GM21576 (cell line): ENCODE results near the gene SYNPR.
"Not testable (repeated sequence)": the region's sequence is repeated elsewhere in the genome, so short reads cannot be mapped to it uniquely, and the experiment has no call there.

ENCODE experiments used
- ATAC-seq: cut with Tn5 transposase; IDR thresholded peaks from one replicate; pipeline ENCODE4 v1.9.1; 2021; ENCODE audit warnings: mild to moderate bottlenecking, moderate library complexity; ENCODE audit not compliant: unreplicated experiment

The SYNPR gene

DNA sequence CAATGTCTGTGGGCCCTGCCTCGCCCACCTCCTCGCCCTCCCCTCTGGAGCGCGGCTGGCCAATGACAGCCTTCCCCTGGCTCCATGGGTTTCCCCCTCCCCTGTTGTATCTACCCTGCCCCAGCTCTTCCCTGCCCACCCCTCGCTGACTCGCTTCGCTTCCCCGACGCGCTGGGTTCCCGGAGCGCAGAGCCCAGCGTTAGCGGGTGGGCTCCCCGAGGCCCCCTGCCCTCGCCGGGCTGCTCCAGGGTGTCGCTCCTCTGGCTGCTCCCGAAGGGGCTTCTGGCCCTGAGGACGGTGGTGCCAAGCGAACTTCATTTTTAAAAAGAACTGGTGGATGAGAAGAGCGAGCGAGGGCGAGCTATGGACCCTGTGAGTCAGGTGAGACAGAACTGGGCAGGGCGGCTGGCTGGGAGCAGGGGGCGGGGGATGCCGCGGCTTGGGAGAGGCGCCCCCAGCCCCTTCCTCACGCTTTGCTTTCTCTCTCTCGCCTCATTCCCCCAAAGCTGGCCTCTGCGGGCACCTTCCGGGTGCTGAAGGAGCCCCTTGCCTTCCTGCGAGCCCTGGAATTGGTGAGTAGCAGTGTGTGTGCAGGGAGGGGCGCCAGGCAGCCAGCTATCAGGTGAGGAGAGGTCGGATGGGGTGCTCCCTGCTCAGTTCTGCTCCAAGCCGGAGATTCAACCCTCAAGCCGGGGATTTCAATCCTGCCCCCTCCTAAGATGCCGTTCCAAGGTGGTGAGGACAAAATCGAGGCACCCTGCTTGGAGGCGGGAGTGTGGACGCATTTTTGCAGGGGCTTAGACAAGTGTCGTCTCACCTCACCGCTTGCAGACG, at the start of gene SYNPR:
TSS of gene SYNPR (plus strand) at position 138 of the 834 bp plus-strand sequence.
- ATAC-seq, result no peak

DNA sequence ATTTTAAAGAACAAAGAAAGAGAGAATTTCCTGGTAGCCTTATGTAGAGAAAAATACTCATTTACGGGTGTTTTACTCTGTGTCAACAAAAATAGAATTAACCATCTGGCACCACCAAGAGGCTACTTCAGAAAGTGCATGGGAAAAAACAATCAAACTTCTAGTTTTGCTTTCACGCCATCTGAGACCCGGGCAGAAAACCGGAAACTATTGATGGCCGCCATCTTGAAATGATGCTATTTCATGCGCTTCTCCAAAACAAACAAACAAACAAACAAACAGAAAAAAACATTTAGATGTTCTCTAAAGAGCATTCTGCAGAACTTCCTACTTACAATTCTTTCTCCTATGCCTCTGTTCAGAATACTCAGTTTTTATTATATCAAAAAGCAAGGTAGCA, 49.4 kb upstream of the SYNPR start:
- ATAC-seq, result peak; percentile 60

DNA sequence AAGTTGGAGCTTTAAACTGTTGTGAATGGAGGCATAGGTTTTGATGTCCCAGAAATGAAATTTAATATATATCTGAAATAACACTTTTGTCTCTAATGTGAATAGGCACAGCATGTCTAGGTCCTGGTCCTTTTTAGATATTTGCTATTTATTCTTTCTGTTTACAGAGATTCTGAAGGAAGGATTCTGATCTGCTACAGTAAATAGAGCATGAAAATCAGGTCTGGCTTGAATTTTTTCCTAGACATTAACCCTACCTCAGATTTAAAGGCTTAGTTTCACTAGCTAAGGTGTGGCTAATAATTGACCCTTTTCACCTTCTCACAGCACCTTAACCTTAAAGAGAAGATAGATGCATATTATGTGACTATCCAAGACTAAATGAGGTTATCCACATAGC, 48.0 kb upstream of the SYNPR start:
- ATAC-seq, result no peak

DNA sequence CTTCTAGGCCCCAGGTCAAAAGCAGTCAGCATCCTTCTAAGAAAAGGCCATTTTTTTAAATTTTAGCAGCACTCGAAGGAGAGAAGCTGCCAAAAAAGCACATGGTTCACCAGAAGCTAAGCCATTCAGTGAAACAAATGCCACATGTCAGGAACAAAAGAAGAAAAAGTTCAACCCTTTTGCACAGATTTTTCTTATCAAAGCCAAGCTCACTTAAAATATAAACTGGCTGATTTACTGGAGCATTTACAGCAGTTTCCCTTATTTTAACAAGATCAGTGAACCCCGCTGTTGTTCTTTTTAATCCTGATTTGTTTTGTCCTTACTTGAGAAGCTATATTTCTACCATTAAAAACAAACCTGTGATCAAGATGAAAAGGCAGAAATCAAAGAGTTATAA, 46.5 kb upstream of the SYNPR start:
- no peak for ATAC-seq

DNA sequence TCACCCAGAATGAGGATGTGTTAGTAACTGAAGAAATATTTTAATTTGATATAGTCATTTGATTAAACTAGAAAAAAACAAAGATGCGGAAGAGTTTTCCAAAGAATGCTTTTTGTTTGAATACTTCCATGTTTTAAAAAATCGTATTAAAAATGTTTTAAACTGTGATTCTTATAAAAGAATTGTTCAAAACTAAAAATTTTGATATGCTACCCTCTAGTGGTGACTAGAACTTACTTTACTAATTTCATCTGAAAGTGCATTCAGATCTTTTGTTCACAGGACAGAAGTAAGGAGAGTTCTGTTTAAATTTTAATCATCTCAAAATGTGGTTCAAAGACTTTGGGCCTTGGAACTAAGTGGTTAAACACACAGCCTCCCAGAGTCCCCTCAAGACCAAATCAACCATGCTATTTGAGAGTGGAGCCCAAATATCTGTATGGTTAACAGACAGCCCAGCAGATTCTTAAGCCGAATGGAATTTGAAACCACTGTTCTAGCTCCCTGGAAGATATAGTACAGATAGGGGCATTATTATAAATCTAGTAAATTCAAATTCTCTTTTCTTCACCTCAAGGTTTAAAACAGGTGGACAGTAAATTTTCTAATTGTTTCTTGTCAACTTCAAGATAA, 45.2 kb upstream of the SYNPR start:
- no peak for ATAC-seq

DNA sequence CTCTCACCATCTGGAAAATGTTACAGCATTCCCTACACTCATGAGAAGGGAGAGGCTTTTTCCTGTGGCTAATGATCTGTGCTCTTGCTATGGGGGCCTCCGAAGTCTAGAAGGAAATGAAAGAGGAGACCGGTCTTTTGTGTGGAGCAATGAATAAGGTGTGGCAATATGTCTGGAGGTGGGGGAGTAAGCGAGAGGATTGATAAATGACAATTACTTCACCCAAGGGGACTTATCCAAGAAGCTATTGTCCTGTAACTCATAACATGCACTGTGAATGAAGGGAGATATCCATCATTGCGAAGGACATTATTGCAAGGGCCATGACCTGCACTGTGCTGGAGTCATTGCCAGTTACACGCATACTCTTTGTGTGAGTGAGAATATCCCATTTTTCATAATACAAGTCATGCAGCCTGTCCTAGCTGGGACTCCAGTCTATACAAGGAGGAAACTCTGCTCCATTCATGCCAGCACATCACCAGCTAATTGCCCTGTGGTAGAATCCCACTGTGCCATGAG, 37.7 kb upstream of the SYNPR start:
- no peak for ATAC-seq

DNA sequence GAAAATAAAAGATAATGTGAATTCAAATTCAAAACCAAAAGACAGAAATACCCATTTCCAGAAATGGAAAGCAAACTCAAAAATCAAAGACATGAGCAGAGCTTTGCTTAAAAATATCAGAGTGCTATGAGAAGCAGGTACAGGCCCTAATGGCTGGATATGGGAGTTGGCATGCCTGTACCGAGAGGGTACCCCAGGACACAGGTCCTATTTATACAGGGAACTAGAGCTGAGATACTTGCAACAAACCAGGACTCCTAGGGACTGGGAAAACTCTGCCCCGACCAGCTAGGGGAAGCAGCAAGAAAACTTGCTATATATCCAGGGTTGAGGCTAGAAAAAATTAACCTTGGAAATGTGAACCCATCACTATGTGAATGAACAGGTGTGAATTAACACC, 36.0 kb upstream of the SYNPR start:
- no peak for ATAC-seq

DNA sequence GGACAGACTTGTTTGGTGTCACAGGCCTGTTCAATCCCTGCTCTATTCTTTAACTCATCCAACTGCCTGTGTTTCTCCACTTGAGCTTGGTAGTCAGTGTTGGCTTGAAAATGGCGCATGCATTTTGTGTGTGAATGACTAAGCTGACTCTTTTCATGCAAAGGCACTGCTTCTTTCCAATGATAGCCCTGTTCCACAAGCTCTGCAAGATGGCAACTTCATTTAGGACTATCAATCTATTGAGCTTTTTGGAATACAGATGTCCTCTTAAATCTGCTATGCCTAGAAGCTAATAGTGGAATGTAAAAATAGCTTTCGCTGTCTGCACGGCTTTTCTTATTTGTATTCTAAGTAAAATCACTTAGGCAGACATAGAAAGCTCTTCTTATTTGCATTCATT, 33.6 kb upstream of the SYNPR start:
- no peak for ATAC-seq

DNA sequence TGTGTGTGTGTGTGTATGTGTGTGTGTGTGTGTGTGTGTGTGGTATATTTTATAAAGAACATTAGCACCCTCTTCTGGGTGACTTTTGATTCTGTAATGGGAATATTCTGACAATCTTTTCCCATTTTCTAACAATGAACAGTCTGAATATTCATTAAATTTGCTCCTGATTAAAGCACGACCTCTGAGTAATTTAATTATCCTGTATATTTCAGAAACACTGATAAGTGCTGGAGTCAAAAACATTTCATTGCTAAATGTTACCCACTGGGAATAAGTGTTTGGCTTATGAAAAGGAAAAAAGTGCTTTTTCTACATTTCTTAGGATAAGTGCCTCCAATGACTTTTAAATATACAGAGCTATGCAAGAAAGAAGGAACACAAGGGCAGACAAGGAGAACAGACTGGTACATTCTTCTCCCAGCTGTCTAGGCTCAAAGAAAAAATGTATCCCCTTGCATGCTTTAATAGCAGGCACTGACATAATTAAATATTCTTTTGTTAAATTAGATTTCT, 32.3 kb upstream of the SYNPR start:
- ATAC-seq, result no peak

DNA sequence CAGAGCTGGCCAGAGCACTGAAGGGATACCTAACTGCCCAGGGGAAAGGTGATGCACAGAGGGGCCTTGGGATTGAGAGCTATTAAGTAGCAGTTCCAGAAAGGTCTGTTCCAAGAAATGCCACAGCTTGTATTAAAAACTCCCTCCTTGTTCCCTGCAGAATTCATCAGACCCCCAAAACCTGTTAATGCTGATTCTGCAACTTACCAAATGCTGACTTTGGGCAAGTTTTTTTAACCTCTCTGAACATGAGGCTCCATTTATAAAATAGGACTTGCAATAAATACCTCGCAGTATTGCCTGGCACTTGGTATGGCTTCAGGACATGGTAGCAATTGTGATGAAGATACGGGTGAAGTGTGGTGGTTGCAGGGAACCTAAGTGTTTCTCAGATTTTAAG, 30.1 kb upstream of the SYNPR start:
- ATAC-seq, result no peak

DNA sequence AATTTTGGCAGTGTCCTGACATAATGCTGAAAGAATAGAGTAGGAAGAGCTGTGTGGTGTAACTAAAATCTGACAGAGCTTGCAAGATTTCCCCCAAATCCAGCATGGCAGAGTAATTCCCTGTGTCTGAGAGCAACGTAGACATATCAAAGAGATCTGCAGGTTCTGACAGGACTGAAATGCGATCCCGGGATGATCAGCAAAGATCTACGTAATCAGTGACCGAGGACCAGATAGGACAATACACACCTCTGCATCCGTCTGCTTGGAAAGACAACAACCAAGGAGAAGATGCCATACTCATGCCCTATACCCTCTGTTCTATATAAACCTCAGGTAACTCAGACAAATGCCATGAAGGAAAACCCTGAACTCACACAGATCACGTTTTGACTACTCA, 26.6 kb upstream of the SYNPR start:
- no peak for ATAC-seq

DNA sequence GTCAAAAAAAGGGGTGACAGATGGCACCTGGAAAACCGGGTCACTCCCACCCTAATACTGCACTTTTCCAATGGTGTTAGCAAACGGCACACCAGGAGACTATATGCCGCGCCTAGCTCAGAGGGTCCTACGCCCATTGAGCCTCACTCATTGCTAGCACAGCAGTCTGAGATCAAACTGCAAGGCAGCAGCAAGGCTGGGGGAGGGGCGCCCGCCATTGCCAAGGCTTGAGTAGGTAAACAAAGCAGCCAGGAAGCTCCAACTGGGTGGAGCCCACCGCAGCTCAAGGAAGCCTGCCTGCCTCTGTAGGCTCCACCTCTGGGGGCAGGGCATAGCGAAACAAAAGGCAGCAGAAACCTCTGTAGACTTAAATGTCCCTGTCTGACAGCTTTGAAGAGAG, 22.3 kb upstream of the SYNPR start:
- not testable (repeated sequence) for ATAC-seq

DNA sequence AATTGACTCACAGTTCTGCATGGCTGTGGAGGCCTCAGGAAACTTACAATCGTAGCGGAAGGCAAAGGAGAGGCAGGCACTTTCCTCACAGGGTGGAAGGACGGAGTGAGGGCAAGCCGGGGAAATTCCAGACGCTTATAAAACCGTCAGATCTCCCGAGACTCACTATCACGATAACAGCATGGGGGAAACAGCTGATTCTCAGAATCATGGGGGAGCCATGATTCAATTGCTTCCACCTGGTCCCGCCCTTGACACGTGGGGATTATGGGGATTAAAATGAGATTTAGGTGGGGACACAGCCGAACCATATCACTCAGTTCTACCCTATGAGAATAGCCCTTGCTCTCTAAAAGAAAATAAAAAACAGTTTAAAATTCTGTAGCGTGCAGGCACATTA, 13.4 kb upstream of the SYNPR start:
- ATAC-seq, result no peak

DNA sequence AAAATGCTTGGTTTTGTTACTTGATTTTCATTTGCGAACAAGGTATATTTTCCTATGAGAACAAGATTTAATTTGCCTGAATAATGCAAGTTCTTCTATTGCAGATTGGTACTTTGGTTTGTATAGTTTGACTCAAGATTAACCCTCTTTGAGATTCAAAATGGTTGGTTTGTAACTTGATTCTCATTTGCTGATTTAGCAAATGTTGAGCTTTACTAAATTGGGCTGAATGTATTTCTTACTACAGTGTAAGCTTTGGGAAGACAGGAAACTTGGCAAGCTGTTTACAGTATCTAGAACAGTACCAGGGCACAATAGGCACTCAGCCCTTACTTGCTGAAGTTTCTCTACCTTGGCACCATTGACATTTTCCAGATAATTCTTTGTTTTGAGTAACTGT, 3.7 kb upstream of the SYNPR start:
- ATAC-seq, result no peak

DNA sequence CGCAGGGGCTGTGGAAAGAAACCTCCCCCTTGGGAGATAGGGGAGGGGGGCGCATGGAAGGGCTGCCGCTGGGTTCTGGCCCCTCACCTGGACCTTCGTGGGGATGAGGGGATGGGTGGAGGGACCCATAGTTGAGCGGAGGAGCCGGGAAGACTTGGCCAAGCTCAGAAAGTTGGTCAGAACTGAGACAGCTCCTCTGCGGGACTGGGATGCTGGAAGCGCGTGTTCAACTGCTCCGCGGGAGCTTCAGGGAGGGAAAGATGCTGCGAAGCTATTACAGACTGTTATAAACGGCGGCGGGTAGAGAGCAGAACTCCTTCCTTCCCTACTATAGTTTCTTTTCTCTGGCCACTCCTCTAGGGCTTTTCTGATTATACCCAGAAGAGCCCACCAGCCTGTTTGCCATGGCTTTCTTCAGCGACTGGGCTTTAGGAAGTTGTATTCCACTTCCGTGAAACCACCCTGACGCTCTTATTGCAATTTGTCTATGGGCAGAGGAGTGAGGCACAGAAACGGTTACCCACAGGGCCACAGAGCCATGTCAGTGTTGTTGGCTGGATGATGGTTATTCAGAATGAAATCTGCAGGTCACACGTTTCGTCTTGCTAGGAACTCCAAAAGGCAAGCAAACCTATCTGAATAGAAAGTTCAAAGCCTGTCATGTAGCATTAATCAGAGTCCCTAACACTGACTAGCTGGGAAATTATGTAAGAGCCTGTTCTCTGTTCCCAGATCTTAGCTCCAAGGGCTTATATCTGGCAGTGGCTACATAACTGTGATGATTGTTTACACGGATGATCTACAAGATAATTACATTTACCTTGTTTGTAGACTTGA, 1.1 kb downstream of the SYNPR start:
- no peak for ATAC-seq

DNA sequence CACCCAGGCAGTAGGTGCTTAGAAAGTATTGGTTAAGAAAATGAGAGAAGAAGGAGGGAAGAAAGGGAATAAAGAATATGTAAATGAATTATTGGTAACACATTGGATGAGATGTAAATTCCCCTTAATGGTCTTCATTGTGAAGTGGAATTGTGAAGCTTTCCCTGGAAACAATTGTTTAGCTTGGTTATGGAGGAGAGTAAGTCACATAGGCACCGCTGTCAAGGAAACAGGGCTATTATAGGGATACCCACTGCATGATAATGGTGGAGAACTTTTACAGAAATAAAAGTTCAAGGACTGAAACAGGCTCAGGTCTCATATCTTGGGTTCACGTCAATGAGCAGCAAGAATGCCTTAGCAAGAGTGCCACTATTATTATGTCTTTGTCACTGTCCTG, 9.5 kb downstream of the SYNPR start:
- ATAC-seq, result no peak

DNA sequence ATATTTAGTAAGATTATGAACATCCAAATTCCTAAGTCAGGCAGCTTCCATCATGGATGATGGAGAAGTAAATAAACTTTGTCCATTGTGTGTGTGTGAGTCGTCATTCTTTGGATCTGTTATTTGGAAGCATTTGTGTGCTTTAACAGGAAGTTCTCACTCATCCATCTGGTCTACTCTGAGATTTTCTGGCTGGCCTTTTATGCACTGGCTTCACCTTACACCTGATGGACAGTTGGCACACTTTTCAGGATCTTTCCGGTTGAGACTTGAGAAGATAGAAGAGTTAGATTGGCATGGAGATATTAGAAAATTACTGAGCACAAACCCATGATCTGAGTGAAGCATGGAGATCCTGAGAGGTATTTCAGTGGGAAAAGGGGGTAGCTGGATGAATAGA, 12.6 kb downstream of the SYNPR start:
- no peak for ATAC-seq

DNA sequence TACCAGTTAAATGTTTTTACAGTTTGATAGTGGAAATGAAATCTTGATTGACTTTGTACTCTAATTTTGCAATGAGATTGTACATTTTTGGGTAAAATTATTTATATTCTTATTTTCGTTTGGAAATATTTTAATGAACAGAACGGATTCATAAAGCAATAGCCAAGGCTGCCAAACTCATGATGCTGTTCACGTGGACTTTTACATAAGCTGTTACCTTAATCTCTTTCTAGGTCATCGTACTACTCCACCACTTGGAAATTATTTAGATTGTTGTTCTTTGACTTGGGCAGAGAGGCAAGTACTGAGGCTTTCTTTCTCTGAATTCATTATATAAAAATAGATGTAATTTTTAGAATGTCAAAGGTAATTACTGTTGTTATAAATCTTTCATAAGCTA, 16.2 kb downstream of the SYNPR start:
- ATAC-seq, result no peak

DNA sequence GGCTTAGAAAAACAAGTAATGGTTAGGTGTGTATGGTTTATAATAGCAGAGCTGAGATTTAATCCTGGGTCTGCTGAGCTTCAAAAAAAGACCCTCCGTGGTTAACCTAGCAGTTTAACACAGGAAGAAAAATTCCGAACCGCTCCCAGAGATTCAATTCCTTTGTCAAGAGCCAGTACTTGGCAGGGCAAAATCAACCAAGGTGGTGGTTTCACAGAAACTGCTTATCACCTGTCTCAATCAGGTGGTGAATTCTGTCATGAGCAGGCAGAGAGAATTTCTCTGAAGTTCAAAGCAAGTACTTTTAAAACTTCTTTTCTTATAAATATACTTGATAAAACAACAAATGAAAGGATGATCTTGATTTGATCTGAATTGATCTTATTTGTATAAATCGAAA, 17.2 kb downstream of the SYNPR start:
- no peak for ATAC-seq

DNA sequence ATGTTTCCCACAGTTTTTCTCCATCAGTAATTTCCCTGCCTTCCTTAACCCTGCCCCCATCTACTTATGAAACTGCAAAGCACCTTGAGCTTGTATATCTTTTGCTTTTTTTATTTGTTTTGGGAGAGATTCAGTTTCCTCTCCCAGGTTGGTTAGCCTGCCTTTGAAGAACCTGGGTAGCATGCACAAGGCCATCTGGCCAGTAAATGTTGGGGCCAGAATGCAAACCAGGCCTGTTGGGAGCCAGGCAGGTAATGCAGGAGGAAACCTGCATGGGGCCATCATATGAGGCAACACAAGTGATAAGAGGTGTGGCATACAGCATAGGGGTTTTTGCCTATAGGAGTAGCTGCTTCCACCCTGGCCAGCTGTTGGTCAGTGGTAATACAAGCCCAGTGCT, 17.7 kb downstream of the SYNPR start:
- no peak for ATAC-seq

DNA sequence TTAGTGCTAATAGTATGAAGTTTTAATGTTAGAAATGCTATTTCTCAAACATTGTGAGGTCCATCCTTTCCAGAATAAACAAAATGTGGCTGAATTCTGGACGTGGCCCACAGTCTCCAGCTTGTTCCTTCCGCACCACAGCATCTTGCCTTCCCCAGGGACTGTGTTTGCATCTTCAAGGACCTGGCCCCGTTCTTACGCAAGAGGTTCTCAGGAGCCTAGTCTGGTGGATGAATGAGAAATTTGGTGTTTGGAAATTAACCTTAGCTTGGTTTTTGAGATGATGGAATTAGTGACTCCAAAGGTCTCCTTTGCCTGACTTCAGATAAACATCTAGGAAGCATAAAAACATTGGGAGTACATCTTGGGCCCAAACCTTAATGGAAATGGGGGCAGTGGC, 18.1 kb downstream of the SYNPR start:
- no peak for ATAC-seq
